Hypothalamus (tissue), 51 donors: ENCODE measurements around the gene OLFM2.
A peak's percentile ranks its signal among the peaks of the same experiment; 100 is the strongest.
"Not testable (repeated sequence)": the region's sequence is repeated elsewhere in the genome, so short reads cannot be mapped to it uniquely, and the experiment has no call there.

Experiments used
- DNase-seq, 51 donors: peaks; one replicate each; lab custom pipeline; 2025; lab: John Stamatoyannopoulos, UW

OLFM2 gene

DNA sequence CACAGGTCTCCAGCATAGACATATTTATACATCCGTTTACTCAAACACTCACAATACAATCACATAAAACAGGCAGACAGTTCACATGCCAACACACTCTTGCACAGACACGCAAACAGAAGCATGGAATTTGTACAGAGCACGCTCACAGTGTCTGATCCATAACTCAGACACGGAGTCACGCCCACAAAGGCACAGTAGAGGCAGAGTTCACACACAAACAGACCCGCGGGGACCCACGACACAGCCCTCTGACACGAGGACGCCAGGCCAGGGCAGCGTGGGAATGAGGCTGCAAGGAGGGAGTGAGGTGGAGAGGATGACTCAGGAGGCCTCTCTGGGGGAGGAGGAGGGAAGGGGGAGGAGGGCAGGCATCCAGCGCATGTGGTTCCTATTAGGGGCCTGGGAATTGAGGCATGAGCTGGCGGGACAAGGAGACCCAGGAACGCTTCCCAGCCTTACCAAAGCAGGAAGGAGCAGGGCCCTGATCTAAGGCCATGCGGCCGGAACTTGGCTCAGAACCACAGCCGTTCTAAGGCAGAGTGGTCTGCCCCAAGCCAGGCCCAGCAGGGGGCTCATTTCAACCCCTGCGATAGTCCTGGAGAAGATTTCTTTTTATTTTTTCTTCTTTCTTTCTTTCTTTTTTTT, 9.1 kb upstream of the OLFM2 start:
- peak in 44 of 51 donors; percentile 3 to 83 (median 54) for DNase-seq

DNA sequence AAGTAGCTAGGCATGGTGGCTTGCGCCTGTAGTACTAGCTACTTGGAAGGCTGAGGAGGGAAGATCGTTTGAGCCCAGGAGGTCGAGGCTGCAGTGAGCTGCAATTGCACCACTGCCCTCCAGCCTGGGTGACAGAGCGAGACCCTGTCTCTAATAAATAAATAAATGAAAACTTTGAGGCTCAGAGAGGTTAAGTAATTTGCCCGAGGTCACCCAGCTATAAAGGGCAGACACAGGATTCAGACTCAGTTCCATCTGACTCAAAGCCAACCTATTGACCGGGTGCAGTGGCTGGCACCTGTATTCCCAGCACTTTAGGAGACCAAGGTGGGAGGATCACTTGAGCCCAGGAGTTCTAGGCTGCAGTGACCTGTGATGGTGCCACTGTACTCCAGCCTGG, 7.4 kb upstream of the OLFM2 start:
- no peak for DNase-seq

DNA sequence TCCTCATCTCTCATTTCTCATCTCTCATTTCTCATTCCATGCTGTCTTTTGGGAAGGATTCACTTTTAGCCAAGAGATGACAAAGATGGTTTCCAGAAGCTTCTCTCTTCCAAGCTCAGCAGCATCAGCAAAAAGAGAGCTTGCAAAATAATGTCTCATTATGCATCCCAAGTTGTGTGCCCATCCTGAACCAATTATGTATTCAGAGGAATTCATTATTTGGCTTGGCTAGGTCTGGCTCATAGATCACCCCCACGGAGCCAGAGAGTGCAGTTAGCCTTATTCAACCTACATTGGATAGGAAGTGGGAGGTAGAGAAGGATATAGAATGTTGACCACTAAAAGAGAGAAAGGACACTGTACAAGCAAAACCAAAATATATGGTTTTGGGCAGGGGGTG, 5.4 kb upstream of the OLFM2 start:
- no peak for DNase-seq

DNA sequence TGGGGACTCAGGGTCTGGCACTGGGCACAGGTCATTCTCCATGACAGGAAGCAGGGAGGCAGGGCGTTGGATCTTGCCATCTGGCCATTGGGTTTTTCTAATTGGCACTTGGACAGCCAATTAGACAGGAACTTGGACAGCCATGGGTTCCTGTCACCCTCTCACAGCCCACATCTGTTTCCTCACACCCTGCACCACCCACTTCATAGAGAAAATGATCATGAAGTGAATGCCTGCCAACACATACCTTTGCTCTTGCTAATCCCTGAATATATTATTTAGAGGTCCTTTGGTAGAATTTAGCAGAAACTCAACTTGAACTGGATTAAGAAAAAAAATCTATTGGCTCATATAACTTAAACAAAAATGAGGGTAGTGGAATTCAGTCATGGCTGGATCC, 4.9 kb upstream of the OLFM2 start:
- no peak for DNase-seq

DNA sequence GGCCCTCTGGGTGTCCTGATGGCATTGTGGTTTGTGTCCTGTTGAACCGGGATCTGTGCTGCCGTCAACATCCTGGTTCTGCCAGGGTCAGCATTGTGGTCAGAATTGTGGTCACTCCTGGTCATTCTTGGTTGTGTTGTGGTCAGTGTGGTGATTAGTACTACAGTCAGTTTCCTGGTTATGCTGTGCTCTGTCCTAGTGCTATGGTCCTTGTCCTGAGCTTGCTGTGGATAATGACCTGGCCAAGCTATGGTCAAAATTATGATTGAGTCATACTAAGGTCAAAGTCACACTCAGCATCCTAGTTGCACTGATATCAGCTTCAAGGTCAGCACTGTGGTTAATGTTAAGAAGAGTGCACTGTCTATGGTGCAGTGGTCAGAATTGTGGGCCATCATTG, 4.5 kb upstream of the OLFM2 start:
- no peak for DNase-seq

GRCh38 chr19:9939301-9939913, 3.1 kb upstream of the OLFM2 start:
- DNase-seq = no peak

- DNase-seq = peak in 7 of 51 donors; percentile 6 to 9 (median 7)
Measured at GRCh38 chr19:9937001-9937411, 691 bp upstream of the OLFM2 start.

DNA sequence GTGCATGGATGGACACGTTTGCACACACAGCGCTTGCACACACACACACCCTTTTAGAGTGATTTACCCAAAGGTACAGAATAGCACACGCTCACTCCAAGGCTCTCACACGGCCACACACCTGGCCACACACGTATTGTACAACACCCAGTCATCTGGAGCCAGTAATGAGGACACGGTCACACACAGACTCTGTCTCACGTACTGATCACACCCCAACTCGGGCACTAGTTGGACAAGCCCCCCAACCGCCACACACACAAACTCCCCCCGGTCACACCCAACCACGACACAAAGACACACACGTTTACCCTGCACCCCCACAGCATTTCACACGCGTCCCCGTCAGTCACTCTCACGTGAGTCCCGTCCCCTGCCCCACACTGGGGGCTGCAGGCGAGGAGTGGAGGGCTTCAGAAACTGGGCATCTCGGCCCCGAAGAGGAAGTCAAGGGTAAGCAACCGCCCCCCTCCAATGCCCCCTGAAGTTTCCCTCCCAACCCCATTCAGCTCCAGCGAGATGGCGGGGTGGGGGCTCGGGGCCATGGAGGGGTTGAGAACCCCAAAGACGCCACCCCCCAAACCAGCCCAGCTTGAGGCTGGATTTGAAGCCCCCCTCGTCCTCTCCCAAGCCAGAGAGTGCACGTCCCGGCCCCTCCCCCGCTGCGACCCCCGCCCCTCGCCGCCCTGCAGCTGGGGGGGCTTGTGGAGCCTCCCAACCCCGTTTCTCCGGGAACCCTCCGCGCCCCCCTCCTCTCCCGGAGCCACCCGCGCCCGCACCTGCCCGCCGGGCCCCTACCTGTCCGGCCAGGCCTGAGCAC, 599 bp downstream of the OLFM2 start:
- peak in 4 of 51 donors; percentile 4 to 31 (median 21) for DNase-seq

- DNase-seq = peak in 47 of 51 donors; percentile 9 to 85 (median 65)
Measured at GRCh38 chr19:9934132-9934950, 2.0 kb downstream of the OLFM2 start.

- DNase-seq = no peak
Measured at GRCh38 chr19:9932835-9933234, 3.5 kb downstream of the OLFM2 start.

DNA sequence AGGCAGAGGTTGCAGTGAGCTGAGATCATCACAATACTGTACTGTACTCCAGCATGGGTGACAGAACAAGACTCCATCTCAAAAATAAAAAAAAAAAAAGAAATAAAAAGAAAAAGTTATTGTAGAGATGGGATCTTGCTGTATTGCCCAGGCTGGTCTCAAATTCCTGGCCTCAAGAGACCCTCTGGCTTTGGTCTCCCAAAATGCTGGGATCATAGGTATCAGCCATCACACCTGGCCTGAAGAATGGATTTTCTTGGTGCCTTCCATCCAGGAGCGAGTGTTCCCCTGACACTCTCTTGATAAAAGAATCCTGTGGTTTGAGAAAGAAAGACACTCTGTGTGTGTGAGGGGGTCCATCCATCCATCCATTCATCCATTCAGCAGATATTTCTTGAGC, 4.7 kb downstream of the OLFM2 start:
- DNase-seq = no peak

- no peak for DNase-seq
Measured at GRCh38 chr19:9923440-9923839, 12.9 kb downstream of the OLFM2 start.

- DNase-seq = not testable (repeated sequence)
Measured at GRCh38 chr19:9922782-9923379, 13.4 kb downstream of the OLFM2 start.

- DNase-seq = peak in 10 of 51 donors; percentile 2 to 22 (median 6)
Measured at GRCh38 chr19:9917321-9917720, 19.0 kb downstream of the OLFM2 start.

GRCh38 chr19:9916719-9917118, 19.6 kb downstream of the OLFM2 start:
- DNase-seq = no peak

DNA sequence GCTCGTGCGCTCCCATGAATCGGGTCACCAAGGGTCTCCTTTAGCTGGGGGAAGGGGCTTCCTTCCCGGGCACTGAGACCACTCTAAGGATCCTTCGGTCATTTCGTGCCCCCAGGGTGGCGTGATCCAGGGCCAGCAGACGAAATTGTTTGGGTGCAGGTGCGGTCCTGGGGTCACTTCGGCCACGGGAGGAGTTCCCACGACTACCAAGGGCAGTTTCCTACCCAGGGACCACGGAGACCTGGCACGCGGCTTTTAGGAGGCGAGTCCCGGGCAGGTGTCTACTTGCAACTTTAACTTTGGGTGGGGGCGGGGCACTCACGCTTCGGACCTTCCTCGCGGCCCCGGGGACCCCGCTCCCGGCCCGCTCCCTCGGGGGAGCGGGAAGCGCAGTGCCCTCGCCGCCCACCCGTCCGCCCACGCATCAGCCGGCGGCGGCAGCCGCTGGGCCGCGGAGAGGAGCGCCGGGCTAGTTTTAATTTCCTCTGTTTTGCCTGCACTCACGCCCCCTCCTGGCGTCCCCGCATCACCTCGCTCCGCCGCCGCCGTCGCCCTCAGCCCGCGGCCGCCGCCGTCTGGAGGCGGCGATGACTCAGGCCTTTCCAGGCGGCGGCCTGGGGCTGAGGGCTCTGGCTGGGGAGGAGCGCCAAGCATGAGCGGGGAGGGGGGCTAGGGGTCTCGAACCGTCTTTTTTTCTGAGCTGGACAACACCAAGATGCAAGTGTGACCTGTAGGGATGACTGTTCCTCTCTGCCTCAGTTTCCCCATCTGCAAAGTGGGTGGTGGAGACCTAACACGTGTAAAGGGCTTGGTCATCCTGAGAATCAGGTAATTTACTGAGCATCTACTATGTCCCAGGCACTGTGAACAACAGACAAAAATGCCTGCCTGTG, 21.8 kb downstream of the OLFM2 start:
- DNase-seq = peak in 34 of 51 donors; percentile 3 to 69 (median 37)

GRCh38 chr19:9914001-9914314, 22.4 kb downstream of the OLFM2 start:
- DNase-seq = no peak

DNA sequence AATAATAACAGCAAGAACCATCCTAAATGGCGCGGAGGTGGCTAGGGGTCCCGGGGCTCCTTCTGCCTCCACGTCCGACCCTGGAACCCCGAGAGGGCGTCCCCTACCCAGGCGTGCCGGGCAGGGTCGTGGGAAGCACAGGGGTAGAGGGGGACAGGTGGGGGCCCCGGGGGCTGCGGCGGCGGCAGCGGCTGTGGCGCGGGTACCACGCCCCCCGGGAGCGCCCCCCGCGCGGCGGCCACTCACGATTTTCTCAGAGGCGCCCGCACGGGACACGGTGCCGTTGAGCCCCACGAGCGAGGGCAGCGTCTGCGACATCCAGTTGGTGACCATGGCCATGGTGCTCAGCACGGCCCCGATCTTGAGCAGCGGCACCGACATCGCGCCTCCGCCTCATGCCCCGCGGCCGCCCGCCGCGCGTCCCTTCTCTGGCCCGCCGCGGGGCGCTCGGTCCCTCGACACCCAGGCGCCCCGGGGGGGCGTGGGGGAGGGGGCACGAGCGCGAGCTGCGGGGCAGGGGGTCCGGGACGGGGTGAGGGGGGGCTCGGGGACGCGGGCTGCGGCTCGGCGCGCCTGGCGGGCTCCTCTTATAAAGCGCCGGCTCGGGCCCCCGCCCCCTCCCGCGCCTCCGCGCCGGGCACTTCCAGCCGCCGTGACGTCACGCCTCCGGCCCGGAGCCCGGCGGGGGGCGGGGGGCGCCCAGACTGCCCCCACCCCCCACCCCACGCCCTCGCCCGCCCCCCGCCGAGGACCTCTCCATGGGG, 22.9 kb downstream of the OLFM2 start:
- DNase-seq = peak in 13 of 51 donors; percentile 4 to 66 (median 23)
